Measurements from ENCODE around the gene RYR2.

The RYR2 gene

GRCh38 chr1:237050915-237051314 is 8.9 kb downstream of the RYR2 start:
- no peak for TF ChIP-seq ZFX (IDR thresholded peaks at IDR 0.05)
- TF ChIP-seq, protein P1, sequence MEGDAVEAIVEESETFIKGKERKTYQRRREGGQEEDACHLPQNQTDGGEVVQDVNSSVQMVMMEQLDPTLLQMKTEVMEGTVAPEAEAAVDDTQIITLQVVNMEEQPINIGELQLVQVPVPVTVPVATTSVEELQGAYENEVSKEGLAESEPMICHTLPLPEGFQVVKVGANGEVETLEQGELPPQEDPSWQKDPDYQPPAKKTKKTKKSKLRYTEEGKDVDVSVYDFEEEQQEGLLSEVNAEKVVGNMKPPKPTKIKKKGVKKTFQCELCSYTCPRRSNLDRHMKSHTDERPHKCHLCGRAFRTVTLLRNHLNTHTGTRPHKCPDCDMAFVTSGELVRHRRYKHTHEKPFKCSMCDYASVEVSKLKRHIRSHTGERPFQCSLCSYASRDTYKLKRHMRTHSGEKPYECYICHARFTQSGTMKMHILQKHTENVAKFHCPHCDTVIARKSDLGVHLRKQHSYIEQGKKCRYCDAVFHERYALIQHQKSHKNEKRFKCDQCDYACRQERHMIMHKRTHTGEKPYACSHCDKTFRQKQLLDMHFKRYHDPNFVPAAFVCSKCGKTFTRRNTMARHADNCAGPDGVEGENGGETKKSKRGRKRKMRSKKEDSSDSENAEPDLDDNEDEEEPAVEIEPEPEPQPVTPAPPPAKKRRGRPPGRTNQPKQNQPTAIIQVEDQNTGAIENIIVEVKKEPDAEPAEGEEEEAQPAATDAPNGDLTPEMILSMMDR (conservative IDR thresholded peaks at IDR 0.05): no peak

GRCh38 chr1:237054313-237054712 is 12.3 kb downstream of the RYR2 start:
- TF ChIP-seq, protein P1 (conservative IDR thresholded peaks at IDR 0.05): no peak
- no peak for TF ChIP-seq ZFX (IDR thresholded peaks at IDR 0.05)
- no peak overlapping the region for H3K27ac ChIP-seq

More at GRCh38 chr1:237050915-237051314, 8.9 kb downstream of the RYR2 start:
- no peak overlapping the region for H3K27ac ChIP-seq

GRCh38 chr1:237058470-237058869 is 16.5 kb downstream of the RYR2 start:
- TF ChIP-seq, protein P1 (conservative IDR thresholded peaks at IDR 0.05): no peak
- no peak for TF ChIP-seq ZFX (IDR thresholded peaks at IDR 0.05)
- H3K27ac ChIP-seq: no peak overlapping the region

- no peak overlapping the region for H3K27ac ChIP-seq
- TF ChIP-seq ZFX (IDR thresholded peaks at IDR 0.05): no peak
- TF ChIP-seq, protein P1 (conservative IDR thresholded peaks at IDR 0.05): no peak
Observed at GRCh38 chr1:237059244-237059643, 17.3 kb downstream of the RYR2 start.

DNA sequence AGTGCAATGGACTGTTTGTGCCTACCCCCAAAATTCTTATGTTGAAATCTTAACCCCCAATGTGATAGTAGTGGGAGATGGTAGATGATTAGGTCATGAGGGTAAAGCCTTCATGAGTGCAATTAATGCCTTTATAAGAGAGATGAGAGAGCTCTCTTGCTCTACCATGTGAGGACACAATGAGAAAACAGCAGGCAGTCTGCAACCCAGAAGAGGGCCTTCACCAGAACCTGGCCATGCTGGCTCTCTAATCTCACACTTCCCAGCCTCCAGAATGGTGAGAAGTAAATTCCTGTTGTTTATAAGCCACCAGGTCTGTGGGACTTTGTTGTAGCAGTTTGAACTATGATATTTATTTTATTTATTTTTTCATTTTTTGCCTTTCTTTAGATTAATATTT is 21.0 kb downstream of the RYR2 start:
- TF ChIP-seq, protein P1 (conservative IDR thresholded peaks at IDR 0.05): no peak
- no peak for TF ChIP-seq ZFX (IDR thresholded peaks at IDR 0.05)
- H3K27ac ChIP-seq: no peak overlapping the region

DNA sequence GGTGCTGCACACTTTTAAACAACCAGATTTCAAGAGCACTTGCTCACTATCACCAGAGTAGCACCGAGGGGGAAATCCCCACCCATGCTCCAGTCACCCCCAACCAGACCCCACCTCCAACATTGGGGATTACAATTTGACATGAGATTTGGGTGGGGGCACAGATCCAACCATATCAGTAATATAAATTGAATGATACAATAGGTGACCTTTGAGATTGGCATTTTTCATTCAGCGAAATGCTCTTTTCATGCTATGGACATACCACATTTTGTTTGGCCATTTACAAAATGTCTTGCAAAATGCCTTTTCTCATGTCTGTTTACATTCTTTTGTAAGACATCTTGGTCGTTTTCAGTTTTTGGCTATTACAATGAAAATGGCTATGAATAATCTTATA is 23.9 kb downstream of the RYR2 start:
- TF ChIP-seq, protein P1 (conservative IDR thresholded peaks at IDR 0.05): no peak
- no peak for TF ChIP-seq ZFX (IDR thresholded peaks at IDR 0.05)
- H3K27ac ChIP-seq: no peak overlapping the region

GRCh38 chr1:237070519-237070918 is 28.5 kb downstream of the RYR2 start:
- TF ChIP-seq, protein P1 (conservative IDR thresholded peaks at IDR 0.05): no peak
- no peak for TF ChIP-seq ZFX (IDR thresholded peaks at IDR 0.05)
- H3K27ac ChIP-seq: no peak overlapping the region
